ENCODE results near the gene SPIB.

GRCh38 chr19:50402544-50403301, 16.0 kb upstream of the SPIB start:
- no peak for TF ChIP-seq CTCF (IDR thresholded peaks at IDR 0.05)
- no peak for TF ChIP-seq EP300 (IDR thresholded peaks at IDR 0.05)
- no peak for TF ChIP-seq POLR2A (IDR thresholded peaks at IDR 0.05; ENCODE audit: low read depth)
